WTC11 (cell line): Measurements from ENCODE around the gene PGAP3. TPM values are rescaled to one million over a fixed set of nuclear protein-coding genes. Genes with fewer than 3 reads are reported as not detected.

Experiments used
- CBFB ChIP-seq: sonication (generic); formaldehyde crosslinking; IDR thresholded peaks from 2 replicates; pipeline ENCODE4 v1.8.1; 2022; ENCODE audit warnings: mild to moderate bottlenecking, low read depth, missing genetic modification reagents
- CDX4 ChIP-seq: fragments of 250-450 bp; sonication (Bioruptor Pico); IDR thresholded peaks from 2 replicates; pipeline ENCODE4 v1.9.0; 2021; ENCODE audit warnings: moderate library complexity, mild to moderate bottlenecking, inconsistent platforms, borderline replicate concordance
- CREM ChIP-seq: sonication (generic); formaldehyde crosslinking; IDR thresholded peaks from 2 replicates; pipeline ENCODE4 v1.8.1; 2022; ENCODE audit warnings: mild to moderate bottlenecking, missing genetic modification reagents, moderate library complexity
- E2F1 ChIP-seq: sonication (generic); formaldehyde crosslinking; IDR thresholded peaks from 2 replicates; pipeline ENCODE4 v1.8.0; 2022; ENCODE audit warnings: mild to moderate bottlenecking, missing genetic modification reagents
- ELF4 ChIP-seq: sonication (generic); formaldehyde crosslinking; IDR thresholded peaks from 2 replicates; pipeline ENCODE4 v1.8.1; 2022; ENCODE audit warnings: low read depth, mild to moderate bottlenecking, moderate library complexity, missing genetic modification reagents
- ESRRA ChIP-seq: sonication (generic); formaldehyde crosslinking; IDR thresholded peaks from 2 replicates; pipeline ENCODE4 v1.8.1; 2022; ENCODE audit warnings: mild to moderate bottlenecking, missing genetic modification reagents, borderline replicate concordance
- FOXP1 ChIP-seq: sonication (generic); formaldehyde crosslinking; IDR thresholded peaks from 2 replicates; pipeline ENCODE4 v1.8.0; 2022; ENCODE audit warnings: missing genetic modification reagents, mild to moderate bottlenecking, moderate library complexity, borderline replicate concordance
- IRF1 ChIP-seq: sonication (generic); formaldehyde crosslinking; IDR thresholded peaks from 2 replicates; pipeline ENCODE4 v1.8.0; 2023; ENCODE audit warnings: missing genetic modification reagents
- NR1H2 ChIP-seq: sonication (generic); formaldehyde crosslinking; IDR thresholded peaks from 2 replicates; pipeline ENCODE4 v1.9.0; 2021; ENCODE audit warnings: mild to moderate bottlenecking, moderate library complexity, missing genetic modification reagents
- SMAD3 ChIP-seq: sonication (generic); formaldehyde crosslinking; IDR thresholded peaks from 2 replicates; pipeline ENCODE4 v1.8.0; 2022; ENCODE audit warnings: missing genetic modification reagents, mild to moderate bottlenecking, borderline replicate concordance
- SOX15 ChIP-seq: fragments of 250-450 bp; sonication (Bioruptor Pico); IDR thresholded peaks from 2 replicates; pipeline ENCODE4 v1.9.0; 2021; ENCODE audit warnings: mild to moderate bottlenecking
- ZNF121 ChIP-seq: sonication (generic); formaldehyde crosslinking; IDR thresholded peaks from 2 replicates; pipeline ENCODE4 v1.8.0; 2023; ENCODE audit warnings: missing genetic modification reagents
- ZNF138 ChIP-seq: sonication (generic); formaldehyde crosslinking; conservative IDR thresholded peaks from 2 replicates; pipeline ENCODE4 v1.8.1; 2022; ENCODE audit warnings: mild to moderate bottlenecking, moderate library complexity, missing genetic modification reagents
- ZNF232 ChIP-seq: sonication (generic); formaldehyde crosslinking; IDR thresholded peaks from 2 replicates; pipeline ENCODE4 v1.8.0; 2022; ENCODE audit warnings: mild to moderate bottlenecking, missing genetic modification reagents
- ZNF423 ChIP-seq: fragments of 250-450 bp; sonication (Bioruptor Pico); IDR thresholded peaks from 2 replicates; pipeline ENCODE4 v2.1.2; 2022; ENCODE audit warnings: mild to moderate bottlenecking, moderate library complexity
- ZSCAN18 ChIP-seq: fragments of 250-450 bp; sonication (Bioruptor Pico); IDR thresholded peaks from 2 replicates; pipeline ENCODE4 v2.1.2; 2022; ENCODE audit warnings: mild to moderate bottlenecking, moderate library complexity
- total RNA-seq: library from RNA; stranded (reverse); gene quantifications from 3 replicates; pipeline ENCODE4 v1.2.3, GENCODE V29; 2021
- TF ChIP-seq, protein P1 (sequence below): sonication (generic); formaldehyde crosslinking; IDR thresholded peaks from 2 replicates; pipeline ENCODE4 v1.8.0; 2022; ENCODE audit warnings: mild to moderate bottlenecking, missing genetic modification reagents
- TF ChIP-seq, protein P2 (sequence below): sonication (generic); formaldehyde crosslinking; IDR thresholded peaks from 2 replicates; pipeline ENCODE4 v1.8.1; 2023; ENCODE audit warnings: mild to moderate bottlenecking, missing genetic modification reagents
- TF ChIP-seq, protein P3 (sequence below): sonication (generic); formaldehyde crosslinking; IDR thresholded peaks from 2 replicates; pipeline ENCODE4 v1.8.0; 2022; ENCODE audit warnings: mild to moderate bottlenecking, missing genetic modification reagents
- TF ChIP-seq, protein P4 (sequence below): fragments of 250-450 bp; sonication (Bioruptor Pico); IDR thresholded peaks from 2 replicates; pipeline ENCODE4 v1.9.0; 2021; ENCODE audit warnings: mild to moderate bottlenecking
- TF ChIP-seq, protein P5 (sequence below): sonication (generic); formaldehyde crosslinking; IDR thresholded peaks from 2 replicates; pipeline ENCODE4 v1.8.1; 2023; ENCODE audit warnings: mild to moderate bottlenecking, moderate library complexity, missing genetic modification reagents
- TF ChIP-seq, protein P6 (sequence below): fragments of 250-450 bp; sonication (Bioruptor Pico); IDR thresholded peaks from 2 replicates; pipeline ENCODE4 v1.8.0; 2021; ENCODE audit warnings: mild to moderate bottlenecking

PGAP3 gene
- total RNA-seq, 1 experiment from 2014 or later, result 24.9 TPM

DNA sequence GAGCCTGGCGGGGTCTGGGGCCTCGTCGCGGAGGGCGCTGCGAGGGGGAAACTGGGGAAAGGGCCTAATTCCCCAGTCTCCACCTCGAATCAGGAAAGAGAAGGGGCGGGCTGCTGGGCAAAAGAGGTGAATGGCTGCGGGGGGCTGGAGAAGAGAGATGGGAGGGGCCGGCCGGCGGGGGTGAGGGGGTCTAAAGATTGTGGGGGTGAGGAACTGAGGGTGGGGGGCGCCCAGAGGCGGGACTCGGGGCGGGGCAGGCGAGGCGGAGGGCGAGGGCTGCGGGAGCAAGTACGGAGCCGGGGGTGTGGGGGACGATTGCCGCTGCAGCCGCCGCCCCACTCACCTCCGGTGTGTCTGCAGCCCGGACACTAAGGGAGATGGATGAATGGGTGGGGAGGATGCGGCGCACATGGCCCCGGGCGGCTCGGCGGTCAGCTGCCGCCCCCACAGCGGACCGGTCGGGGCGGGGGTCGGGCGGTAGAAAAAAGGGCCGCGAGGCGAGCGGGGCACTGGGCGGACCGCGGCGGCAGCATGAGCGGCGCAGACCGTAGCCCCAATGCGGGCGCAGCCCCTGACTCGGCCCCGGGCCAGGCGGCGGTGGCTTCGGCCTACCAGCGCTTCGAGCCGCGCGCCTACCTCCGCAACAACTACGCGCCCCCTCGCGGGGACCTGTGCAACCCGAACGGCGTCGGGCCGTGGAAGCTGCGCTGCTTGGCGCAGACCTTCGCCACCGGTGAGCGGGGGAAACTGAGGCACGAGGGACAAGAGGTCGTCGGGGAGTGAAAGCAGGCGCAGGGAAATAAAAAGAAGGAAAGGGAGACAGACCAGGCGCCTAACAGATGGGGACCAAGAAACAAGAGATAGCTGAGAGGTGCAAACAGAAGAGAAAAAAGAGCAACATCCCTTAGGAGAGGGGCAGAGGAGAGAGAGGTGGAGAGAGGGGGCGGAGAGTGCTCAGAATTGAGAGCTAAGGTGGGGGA lies 19.6 kb downstream of the PGAP3 start, which contains the start of gene PNMT (continued):
- TF ChIP-seq IRF1 (CRISPR knock-in tag) (0 out of 2 replicates have a peak, but pooled peaks have one; percentile 46), ZNF121 (CRISPR knock-in tag) (0 out of 2 replicates have a peak, but pooled peaks have one; percentile 9), SMAD3 (CRISPR knock-in tag) (no peak), ELF4 (CRISPR knock-in tag) (no peak), ESRRA (no peak), CDX4 (CRISPR knock-in tag) (no peak), ZNF423 (peak; percentile 26; the same call in 1 of the 2 replicates), E2F1 (CRISPR knock-in tag) (0 out of 2 replicates have a peak, but pooled peaks have one; percentile 32), SOX15 (CRISPR knock-in tag) (no peak), ZSCAN18 (CRISPR knock-in tag) (no peak), FOXP1 (CRISPR knock-in tag) (peak; percentile 53), CREM (0 out of 2 replicates have a peak, but pooled peaks have one; percentile 45), CBFB (CRISPR knock-in tag) (no peak), NR1H2 (no peak), ZNF138 (CRISPR knock-in tag) (no peak), ZNF232 (CRISPR knock-in tag) (no peak)
- TF ChIP-seq, protein P1, sequence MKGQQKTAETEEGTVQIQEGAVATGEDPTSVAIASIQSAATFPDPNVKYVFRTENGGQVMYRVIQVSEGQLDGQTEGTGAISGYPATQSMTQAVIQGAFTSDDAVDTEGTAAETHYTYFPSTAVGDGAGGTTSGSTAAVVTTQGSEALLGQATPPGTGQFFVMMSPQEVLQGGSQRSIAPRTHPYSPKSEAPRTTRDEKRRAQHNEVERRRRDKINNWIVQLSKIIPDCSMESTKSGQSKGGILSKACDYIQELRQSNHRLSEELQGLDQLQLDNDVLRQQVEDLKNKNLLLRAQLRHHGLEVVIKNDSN (CRISPR knock-in tag), result no peak
- TF ChIP-seq, protein P2, sequence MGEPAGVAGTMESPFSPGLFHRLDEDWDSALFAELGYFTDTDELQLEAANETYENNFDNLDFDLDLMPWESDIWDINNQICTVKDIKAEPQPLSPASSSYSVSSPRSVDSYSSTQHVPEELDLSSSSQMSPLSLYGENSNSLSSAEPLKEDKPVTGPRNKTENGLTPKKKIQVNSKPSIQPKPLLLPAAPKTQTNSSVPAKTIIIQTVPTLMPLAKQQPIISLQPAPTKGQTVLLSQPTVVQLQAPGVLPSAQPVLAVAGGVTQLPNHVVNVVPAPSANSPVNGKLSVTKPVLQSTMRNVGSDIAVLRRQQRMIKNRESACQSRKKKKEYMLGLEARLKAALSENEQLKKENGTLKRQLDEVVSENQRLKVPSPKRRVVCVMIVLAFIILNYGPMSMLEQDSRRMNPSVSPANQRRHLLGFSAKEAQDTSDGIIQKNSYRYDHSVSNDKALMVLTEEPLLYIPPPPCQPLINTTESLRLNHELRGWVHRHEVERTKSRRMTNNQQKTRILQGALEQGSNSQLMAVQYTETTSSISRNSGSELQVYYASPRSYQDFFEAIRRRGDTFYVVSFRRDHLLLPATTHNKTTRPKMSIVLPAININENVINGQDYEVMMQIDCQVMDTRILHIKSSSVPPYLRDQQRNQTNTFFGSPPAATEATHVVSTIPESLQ, result no peak
- TF ChIP-seq, protein P3, sequence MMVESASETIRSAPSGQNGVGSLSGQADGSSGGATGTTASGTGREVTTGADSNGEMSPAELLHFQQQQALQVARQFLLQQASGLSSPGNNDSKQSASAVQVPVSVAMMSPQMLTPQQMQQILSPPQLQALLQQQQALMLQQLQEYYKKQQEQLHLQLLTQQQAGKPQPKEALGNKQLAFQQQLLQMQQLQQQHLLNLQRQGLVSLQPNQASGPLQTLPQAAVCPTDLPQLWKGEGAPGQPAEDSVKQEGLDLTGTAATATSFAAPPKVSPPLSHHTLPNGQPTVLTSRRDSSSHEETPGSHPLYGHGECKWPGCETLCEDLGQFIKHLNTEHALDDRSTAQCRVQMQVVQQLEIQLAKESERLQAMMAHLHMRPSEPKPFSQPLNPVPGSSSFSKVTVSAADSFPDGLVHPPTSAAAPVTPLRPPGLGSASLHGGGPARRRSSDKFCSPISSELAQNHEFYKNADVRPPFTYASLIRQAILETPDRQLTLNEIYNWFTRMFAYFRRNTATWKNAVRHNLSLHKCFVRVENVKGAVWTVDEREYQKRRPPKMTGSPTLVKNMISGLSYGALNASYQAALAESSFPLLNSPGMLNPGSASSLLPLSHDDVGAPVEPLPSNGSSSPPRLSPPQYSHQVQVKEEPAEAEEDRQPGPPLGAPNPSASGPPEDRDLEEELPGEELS (CRISPR knock-in tag), result peak; percentile 71; the same call in 1 of the 2 replicates
- TF ChIP-seq, protein P4, sequence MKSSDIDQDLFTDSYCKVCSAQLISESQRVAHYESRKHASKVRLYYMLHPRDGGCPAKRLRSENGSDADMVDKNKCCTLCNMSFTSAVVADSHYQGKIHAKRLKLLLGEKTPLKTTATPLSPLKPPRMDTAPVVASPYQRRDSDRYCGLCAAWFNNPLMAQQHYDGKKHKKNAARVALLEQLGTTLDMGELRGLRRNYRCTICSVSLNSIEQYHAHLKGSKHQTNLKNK (CRISPR knock-in tag), result no peak
- TF ChIP-seq, protein P5, sequence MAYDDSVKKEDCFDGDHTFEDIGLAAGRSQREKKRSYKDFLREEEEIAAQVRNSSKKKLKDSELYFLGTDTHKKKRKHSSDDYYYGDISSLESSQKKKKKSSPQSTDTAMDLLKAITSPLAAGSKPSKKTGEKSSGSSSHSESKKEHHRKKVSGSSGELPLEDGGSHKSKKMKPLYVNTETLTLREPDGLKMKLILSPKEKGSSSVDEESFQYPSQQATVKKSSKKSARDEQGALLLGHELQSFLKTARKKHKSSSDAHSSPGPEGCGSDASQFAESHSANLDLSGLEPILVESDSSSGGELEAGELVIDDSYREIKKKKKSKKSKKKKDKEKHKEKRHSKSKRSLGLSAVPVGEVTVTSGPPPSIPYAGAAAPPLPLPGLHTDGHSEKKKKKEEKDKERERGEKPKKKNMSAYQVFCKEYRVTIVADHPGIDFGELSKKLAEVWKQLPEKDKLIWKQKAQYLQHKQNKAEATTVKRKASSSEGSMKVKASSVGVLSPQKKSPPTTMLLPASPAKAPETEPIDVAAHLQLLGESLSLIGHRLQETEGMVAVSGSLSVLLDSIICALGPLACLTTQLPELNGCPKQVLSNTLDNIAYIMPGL (CRISPR knock-in tag), result peak; percentile 100
- TF ChIP-seq, protein P6, sequence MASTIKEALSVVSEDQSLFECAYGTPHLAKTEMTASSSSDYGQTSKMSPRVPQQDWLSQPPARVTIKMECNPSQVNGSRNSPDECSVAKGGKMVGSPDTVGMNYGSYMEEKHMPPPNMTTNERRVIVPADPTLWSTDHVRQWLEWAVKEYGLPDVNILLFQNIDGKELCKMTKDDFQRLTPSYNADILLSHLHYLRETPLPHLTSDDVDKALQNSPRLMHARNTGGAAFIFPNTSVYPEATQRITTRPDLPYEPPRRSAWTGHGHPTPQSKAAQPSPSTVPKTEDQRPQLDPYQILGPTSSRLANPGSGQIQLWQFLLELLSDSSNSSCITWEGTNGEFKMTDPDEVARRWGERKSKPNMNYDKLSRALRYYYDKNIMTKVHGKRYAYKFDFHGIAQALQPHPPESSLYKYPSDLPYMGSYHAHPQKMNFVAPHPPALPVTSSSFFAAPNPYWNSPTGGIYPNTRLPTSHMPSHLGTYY (CRISPR knock-in tag), result no peak
